ENCODE results near the gene IPO4. TPM values are rescaled to one million over a fixed set of nuclear protein-coding genes. Genes with fewer than 3 reads are reported as not detected.

The IPO4 gene
- polyA plus RNA-seq, 1 donor (not counting 4 experiments of a cell fraction or from before 2014, with no cell fraction given) = 18.6 TPM

GRCh38 chr14:24184104-24184970 is 4.3 kb downstream of the IPO4 start:
- H3K9me1 ChIP-seq (ENCODE audit: control insufficient read depth, extremely low read depth, insufficient read depth, low read length) = no peaks in the 10 kb centered on the region
- H3K27ac ChIP-seq (ENCODE audit: control insufficient read depth, insufficient read depth, low read length) = no peak overlapping the region
- H3K79me2 ChIP-seq (ENCODE audit: control insufficient read depth, insufficient read depth, low read length) = peaks cover 12% of the 10 kb centered on the region
- H3K27me3 ChIP-seq (ENCODE audit: control insufficient read depth, extremely low read depth, insufficient read depth, low read length) = no peaks in the 10 kb centered on the region
- H3K4me2 ChIP-seq (ENCODE audit: control insufficient read depth, extremely low read depth, insufficient read depth, low read depth, low read length) = no peak overlapping the region
- TF ChIP-seq, protein P1, sequence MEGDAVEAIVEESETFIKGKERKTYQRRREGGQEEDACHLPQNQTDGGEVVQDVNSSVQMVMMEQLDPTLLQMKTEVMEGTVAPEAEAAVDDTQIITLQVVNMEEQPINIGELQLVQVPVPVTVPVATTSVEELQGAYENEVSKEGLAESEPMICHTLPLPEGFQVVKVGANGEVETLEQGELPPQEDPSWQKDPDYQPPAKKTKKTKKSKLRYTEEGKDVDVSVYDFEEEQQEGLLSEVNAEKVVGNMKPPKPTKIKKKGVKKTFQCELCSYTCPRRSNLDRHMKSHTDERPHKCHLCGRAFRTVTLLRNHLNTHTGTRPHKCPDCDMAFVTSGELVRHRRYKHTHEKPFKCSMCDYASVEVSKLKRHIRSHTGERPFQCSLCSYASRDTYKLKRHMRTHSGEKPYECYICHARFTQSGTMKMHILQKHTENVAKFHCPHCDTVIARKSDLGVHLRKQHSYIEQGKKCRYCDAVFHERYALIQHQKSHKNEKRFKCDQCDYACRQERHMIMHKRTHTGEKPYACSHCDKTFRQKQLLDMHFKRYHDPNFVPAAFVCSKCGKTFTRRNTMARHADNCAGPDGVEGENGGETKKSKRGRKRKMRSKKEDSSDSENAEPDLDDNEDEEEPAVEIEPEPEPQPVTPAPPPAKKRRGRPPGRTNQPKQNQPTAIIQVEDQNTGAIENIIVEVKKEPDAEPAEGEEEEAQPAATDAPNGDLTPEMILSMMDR (optimal IDR thresholded peaks at IDR 0.05 in 1 of 3, IDR thresholded peaks at IDR 0.05 in 1 of 3, conservative IDR thresholded peaks at IDR 0.05 in 1 of 3; ENCODE audit: extremely low read depth in 1 of 3, insufficient read depth in 2 of 3, low read length in 3 of 3) = no peak
- TF ChIP-seq EZH2 (IDR thresholded peaks at IDR 0.05; ENCODE audit: low read length) = no peak
- DNase-seq (ENCODE audit: low read depth, low spot score) (no peak), FAIRE-seq (no peak)
- H2AFZ ChIP-seq (ENCODE audit: control insufficient read depth, low read length) = no peak overlapping the region
- H3K9me3 ChIP-seq (ENCODE audit: control insufficient read depth, low read depth, low read length) = no peaks in the 10 kb centered on the region
- H3K4me1 ChIP-seq (ENCODE audit: control insufficient read depth, extremely low read depth, insufficient read depth, low read length) = peaks cover 15% of the 10 kb centered on the region
- H3K36me3 ChIP-seq (ENCODE audit: control insufficient read depth in 2 of 2, extremely low read depth in 1 of 2, insufficient read depth in 2 of 2, low read length in 2 of 2) = peaks cover 45 to 58% of the 10 kb centered on the region in 2 experiments
- H3K4me3 ChIP-seq (ENCODE audit: control insufficient read depth in 2 of 3, extremely low read depth in 1 of 3, insufficient read depth in 2 of 3, low read depth in 1 of 3, low read length in 3 of 3) = no peak overlapping the region
- H4K20me1 ChIP-seq (ENCODE audit: control insufficient read depth, extremely low read depth, insufficient read depth, low read length) = peaks cover 11% of the 10 kb centered on the region
- H3K9ac ChIP-seq (ENCODE audit: control insufficient read depth, extremely low read depth, insufficient read depth, low read length) = no peak overlapping the region
- dilution Hi-C loops (cut with MboI; ENCODE audit: extremely low pct_ligation_motif_present, low sequenced_read_pairs) = no loop called here

- no peaks in the 10 kb centered on the region for H3K27me3 ChIP-seq (ENCODE audit: control insufficient read depth, extremely low read depth, insufficient read depth, low read length)
- no peaks in the 10 kb centered on the region for H3K9me3 ChIP-seq (ENCODE audit: control insufficient read depth, low read depth, low read length)
- H2AFZ ChIP-seq (ENCODE audit: control insufficient read depth, low read length) = no peak overlapping the region
- TF ChIP-seq EZH2 (IDR thresholded peaks at IDR 0.05; ENCODE audit: low read length) = no peak
- TF ChIP-seq, protein P1 (optimal IDR thresholded peaks at IDR 0.05 in 1 of 3, IDR thresholded peaks at IDR 0.05 in 1 of 3, conservative IDR thresholded peaks at IDR 0.05 in 1 of 3; ENCODE audit: extremely low read depth in 1 of 3, insufficient read depth in 2 of 3, low read length in 3 of 3) = no peak
- H3K79me2 ChIP-seq (ENCODE audit: control insufficient read depth, insufficient read depth, low read length) = peaks cover 12% of the 10 kb centered on the region
- no peak overlapping the region for H3K27ac ChIP-seq (ENCODE audit: control insufficient read depth, insufficient read depth, low read length)
- no peak overlapping the region for H3K4me2 ChIP-seq (ENCODE audit: control insufficient read depth, extremely low read depth, insufficient read depth, low read depth, low read length)
- H3K4me1 ChIP-seq (ENCODE audit: control insufficient read depth, extremely low read depth, insufficient read depth, low read length) = peaks cover 9% of the 10 kb centered on the region
- FAIRE-seq (no peak), DNase-seq (ENCODE audit: low read depth, low spot score) (no peak)
- H4K20me1 ChIP-seq (ENCODE audit: control insufficient read depth, extremely low read depth, insufficient read depth, low read length) = peaks cover 12% of the 10 kb centered on the region
- H3K36me3 ChIP-seq (ENCODE audit: control insufficient read depth in 2 of 2, extremely low read depth in 1 of 2, insufficient read depth in 2 of 2, low read length in 2 of 2) = peaks cover 55 to 61% of the 10 kb centered on the region in 2 experiments
- H3K4me3 ChIP-seq (ENCODE audit: control insufficient read depth in 2 of 3, extremely low read depth in 1 of 3, insufficient read depth in 2 of 3, low read depth in 1 of 3, low read length in 3 of 3) = no peak overlapping the region
- dilution Hi-C loops (cut with MboI; ENCODE audit: extremely low pct_ligation_motif_present, low sequenced_read_pairs) = no loop called here
- no peak overlapping the region for H3K9ac ChIP-seq (ENCODE audit: control insufficient read depth, extremely low read depth, insufficient read depth, low read length)
- no peaks in the 10 kb centered on the region for H3K9me1 ChIP-seq (ENCODE audit: control insufficient read depth, extremely low read depth, insufficient read depth, low read length)
Measured at GRCh38 chr14:24183014-24183481, 5.6 kb downstream of the IPO4 start.

Data from keratinocyte (primary cell).